ENCODE measurements around the gene RNF222.
"Not testable (repeated sequence)": the region's sequence is repeated elsewhere in the genome, so short reads cannot be mapped to it uniquely, and the experiment has no call there.

DNA sequence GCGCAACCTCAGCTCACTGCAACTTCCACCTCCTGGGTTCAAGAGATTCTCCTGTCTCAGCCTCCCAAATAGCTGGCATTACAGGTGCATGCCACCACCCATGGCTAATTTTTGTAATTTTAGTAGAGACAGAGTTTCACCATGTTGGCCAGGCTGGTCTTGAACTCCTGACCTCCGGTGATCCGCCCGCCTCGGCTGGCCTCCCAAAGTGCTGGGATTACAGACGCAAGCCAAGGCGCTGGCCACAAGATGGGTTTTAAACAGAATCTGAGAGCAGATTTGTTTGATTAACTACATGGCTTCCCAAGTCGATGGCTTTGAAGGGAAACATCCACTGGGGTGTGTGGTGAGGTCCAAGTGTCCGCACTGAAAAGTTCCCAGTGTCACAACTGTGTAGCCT lies 3.1 kb downstream of the RNF222 start:
- TF ChIP-seq, protein P1, sequence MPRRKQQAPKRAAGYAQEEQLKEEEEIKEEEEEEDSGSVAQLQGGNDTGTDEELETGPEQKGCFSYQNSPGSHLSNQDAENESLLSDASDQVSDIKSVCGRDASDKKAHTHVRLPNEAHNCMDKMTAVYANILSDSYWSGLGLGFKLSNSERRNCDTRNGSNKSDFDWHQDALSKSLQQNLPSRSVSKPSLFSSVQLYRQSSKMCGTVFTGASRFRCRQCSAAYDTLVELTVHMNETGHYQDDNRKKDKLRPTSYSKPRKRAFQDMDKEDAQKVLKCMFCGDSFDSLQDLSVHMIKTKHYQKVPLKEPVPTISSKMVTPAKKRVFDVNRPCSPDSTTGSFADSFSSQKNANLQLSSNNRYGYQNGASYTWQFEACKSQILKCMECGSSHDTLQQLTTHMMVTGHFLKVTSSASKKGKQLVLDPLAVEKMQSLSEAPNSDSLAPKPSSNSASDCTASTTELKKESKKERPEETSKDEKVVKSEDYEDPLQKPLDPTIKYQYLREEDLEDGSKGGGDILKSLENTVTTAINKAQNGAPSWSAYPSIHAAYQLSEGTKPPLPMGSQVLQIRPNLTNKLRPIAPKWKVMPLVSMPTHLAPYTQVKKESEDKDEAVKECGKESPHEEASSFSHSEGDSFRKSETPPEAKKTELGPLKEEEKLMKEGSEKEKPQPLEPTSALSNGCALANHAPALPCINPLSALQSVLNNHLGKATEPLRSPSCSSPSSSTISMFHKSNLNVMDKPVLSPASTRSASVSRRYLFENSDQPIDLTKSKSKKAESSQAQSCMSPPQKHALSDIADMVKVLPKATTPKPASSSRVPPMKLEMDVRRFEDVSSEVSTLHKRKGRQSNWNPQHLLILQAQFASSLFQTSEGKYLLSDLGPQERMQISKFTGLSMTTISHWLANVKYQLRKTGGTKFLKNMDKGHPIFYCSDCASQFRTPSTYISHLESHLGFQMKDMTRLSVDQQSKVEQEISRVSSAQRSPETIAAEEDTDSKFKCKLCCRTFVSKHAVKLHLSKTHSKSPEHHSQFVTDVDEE (CRISPR knock-in tag; IDR thresholded peaks at IDR 0.05) = not testable (repeated sequence)
- TF ChIP-seq ZFP3 (CRISPR knock-in tag; IDR thresholded peaks at IDR 0.05) = not testable (repeated sequence)

Measured in SK-N-SH treated with all-trans-retinoic acid at 6 μM for 48 hours (cell line).